Measurements from ENCODE around the gene SHC2. TPM values are rescaled to one million over a fixed set of nuclear protein-coding genes. Genes with fewer than 3 reads are reported as not detected.
A peak's percentile ranks its signal among the peaks of the same experiment; 100 is the strongest.
"Not testable (repeated sequence)": the region's sequence is repeated elsewhere in the genome, so short reads cannot be mapped to it uniquely, and the experiment has no call there.

The SHC2 gene
- total and polyA plus RNA-seq, 2 experiments from 2014 or later = 50.8 to 111 TPM

- Histone ChIP-seq H2AFZ (no peak overlapping the region), H3K4me2 (peak overlapping the region; percentile 57), H3K4me1 (ENCODE audit: insufficient read depth) (peaks cover 7% of the 10 kb centered on the region), H3K27me3 (peaks cover 12% of the 10 kb centered on the region), H3K79me2 (no peaks in the 10 kb centered on the region), H3K27ac (no peak overlapping the region), H3K9me2 (replicated peaks; ENCODE audit: insufficient read depth) (no peaks in the 10 kb centered on the region), H3K4me3 (no peak overlapping the region), H4K20me1 (ENCODE audit: insufficient read depth, poor library complexity, severe bottlenecking) (no peaks in the 10 kb centered on the region), H3K9me3 (ENCODE audit: low read depth) (no peaks in the 10 kb centered on the region), H3K36me3 (replicated peaks; ENCODE audit: insufficient read depth, low read depth) (no peaks in the 10 kb centered on the region)
- TF ChIP-seq, protein P1, sequence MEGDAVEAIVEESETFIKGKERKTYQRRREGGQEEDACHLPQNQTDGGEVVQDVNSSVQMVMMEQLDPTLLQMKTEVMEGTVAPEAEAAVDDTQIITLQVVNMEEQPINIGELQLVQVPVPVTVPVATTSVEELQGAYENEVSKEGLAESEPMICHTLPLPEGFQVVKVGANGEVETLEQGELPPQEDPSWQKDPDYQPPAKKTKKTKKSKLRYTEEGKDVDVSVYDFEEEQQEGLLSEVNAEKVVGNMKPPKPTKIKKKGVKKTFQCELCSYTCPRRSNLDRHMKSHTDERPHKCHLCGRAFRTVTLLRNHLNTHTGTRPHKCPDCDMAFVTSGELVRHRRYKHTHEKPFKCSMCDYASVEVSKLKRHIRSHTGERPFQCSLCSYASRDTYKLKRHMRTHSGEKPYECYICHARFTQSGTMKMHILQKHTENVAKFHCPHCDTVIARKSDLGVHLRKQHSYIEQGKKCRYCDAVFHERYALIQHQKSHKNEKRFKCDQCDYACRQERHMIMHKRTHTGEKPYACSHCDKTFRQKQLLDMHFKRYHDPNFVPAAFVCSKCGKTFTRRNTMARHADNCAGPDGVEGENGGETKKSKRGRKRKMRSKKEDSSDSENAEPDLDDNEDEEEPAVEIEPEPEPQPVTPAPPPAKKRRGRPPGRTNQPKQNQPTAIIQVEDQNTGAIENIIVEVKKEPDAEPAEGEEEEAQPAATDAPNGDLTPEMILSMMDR (IDR thresholded peaks at IDR 0.05; ENCODE audit: poor library complexity) = peak; percentile 22
- no peak for TF ChIP-seq EZH2phosphoT487 (IDR thresholded peaks at IDR 0.05; ENCODE audit: low read depth, severe bottlenecking, unreplicated experiment)
- TF ChIP-seq EZH2 (IDR thresholded peaks at IDR 0.05; ENCODE audit: borderline replicate concordance) = no peak
- 47% methylated on average over 23 of the region's 36 CpGs for WGBS (ENCODE audit: low lambda C conversion rate, missing lambda C conversion rate)
- DNase-seq (ENCODE audit: low spot score) = peak; percentile 67
These were observed 48.2 kb downstream of the SHC2 start for GRCh38 chr19:412356-413355.

GRCh38 chr19:411723-412355 lies 49.0 kb downstream of the SHC2 start:
- Histone ChIP-seq H3K4me3 (no peak overlapping the region), H3K4me1 (ENCODE audit: insufficient read depth) (peaks cover 7% of the 10 kb centered on the region), H3K27ac (no peak overlapping the region), H4K20me1 (ENCODE audit: insufficient read depth, poor library complexity, severe bottlenecking) (no peaks in the 10 kb centered on the region), H3K79me2 (no peaks in the 10 kb centered on the region), H3K36me3 (replicated peaks; ENCODE audit: insufficient read depth, low read depth) (no peaks in the 10 kb centered on the region), H3K9me3 (ENCODE audit: low read depth) (no peaks in the 10 kb centered on the region), H3K9me2 (replicated peaks; ENCODE audit: insufficient read depth) (no peaks in the 10 kb centered on the region), H3K4me2 (peak overlapping the region; percentile 57), H2AFZ (no peak overlapping the region), H3K27me3 (peaks cover 12% of the 10 kb centered on the region)
- TF ChIP-seq EZH2 (IDR thresholded peaks at IDR 0.05; ENCODE audit: borderline replicate concordance) = no peak
- no peak for TF ChIP-seq EZH2phosphoT487 (IDR thresholded peaks at IDR 0.05; ENCODE audit: low read depth, severe bottlenecking, unreplicated experiment)
- TF ChIP-seq, protein P1 (IDR thresholded peaks at IDR 0.05; ENCODE audit: poor library complexity) = no peak
- WGBS (ENCODE audit: low lambda C conversion rate, missing lambda C conversion rate) = 53% methylated on average over 13 of the region's 13 CpGs
- no peak for DNase-seq (ENCODE audit: low spot score)

DNA sequence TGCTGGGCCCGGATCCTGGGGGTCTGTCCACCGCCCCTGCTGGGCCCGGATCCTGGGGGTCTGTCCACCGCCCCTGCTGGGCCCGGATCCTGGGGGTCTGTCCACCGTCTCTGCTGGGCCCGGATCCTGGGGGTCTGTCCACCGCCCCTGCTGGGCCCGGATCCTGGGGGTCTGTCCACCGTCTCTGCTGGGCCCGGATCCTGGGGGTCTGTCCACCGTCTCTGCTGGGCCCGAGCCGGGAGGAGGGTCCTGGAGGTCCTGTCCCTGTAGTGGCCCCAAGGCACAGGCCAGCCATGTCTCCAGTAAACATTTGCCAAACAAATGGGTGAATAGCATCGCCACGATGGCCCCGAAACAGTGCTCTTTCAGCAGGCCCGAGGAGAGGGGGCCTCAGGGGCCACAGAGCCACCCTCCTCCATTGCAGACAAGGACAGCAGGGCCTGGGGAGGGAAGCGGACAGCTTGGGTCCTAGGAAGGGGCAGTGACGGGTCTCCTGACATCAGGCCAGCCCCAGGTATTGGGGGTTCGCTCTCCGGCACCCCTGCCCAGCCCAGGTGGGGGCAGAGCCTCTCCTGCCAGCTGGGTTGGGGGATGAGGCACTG lies 49.6 kb downstream of the SHC2 start:
- H3K4me3 ChIP-seq; H3K27ac ChIP-seq; H3K4me1 ChIP-seq (ENCODE audit: insufficient read depth); H3K9me3 ChIP-seq (ENCODE audit: low read depth); H3K9me2 ChIP-seq (replicated peaks; ENCODE audit: insufficient read depth); DNase-seq (ENCODE audit: low spot score); H3K79me2 ChIP-seq; H2AFZ ChIP-seq; H3K4me2 ChIP-seq; H4K20me1 ChIP-seq (ENCODE audit: insufficient read depth, poor library complexity, severe bottlenecking); H3K36me3 ChIP-seq (replicated peaks; ENCODE audit: insufficient read depth, low read depth): not testable (repeated sequence)
- peaks cover 12% of the 10 kb centered on the region for H3K27me3 ChIP-seq
- 93% methylated on average over 13 of the region's 22 CpGs for WGBS (ENCODE audit: low lambda C conversion rate, missing lambda C conversion rate)

All from hepatocyte (in vitro differentiated cells).